PC-3 (cell line): ENCODE results near the gene IFT81. TPM values are rescaled to one million over a fixed set of nuclear protein-coding genes. Genes with fewer than 3 reads are reported as not detected.

Source experiments
- ATAC-seq: fragments of 200-7000 bp; cut with Tn5 transposase; 2 replicates; pipeline ENCODE4 v1.9.1; 2020; ENCODE audit warnings: mild to moderate bottlenecking, moderate library complexity
- BruUV-seq: library from RNA; stranded (reverse); fragments of 400-500 nt; replicated peaks from 2 replicates; lab custom pipeline; 2021; lab: Mats Ljungman, UMichigan
- CTCF ChIA-PET: fragments of 300-600 bp; sonication (Branson Sonifier 250); formaldehyde crosslinking; loops from one replicate; lab custom pipeline; 2022; ENCODE audit warnings: antibody characterized with exemption; lab: Charles Lee
- POLR2A ChIA-PET: fragments of 300-600 bp; sonication (Branson Sonifier 250); formaldehyde crosslinking; loops from one replicate; lab custom pipeline; 2022; ENCODE audit warnings: antibody characterized with exemption; ENCODE audit not compliant: unreplicated experiment; lab: Charles Lee
- DNase-seq: peaks from one replicate; pipeline ENCODE4 v3.0.0-alpha.2; 2015
- H2AFZ ChIP-seq: fragments of 300-600 bp; sonication (generic); 2 replicates; pipeline ENCODE4 v1.6.0; 2016; ENCODE audit warnings: antibody characterized with exemption, low read length
- H3F3A ChIP-seq: fragments of 300-600 bp; sonication (generic); one replicate; pipeline ENCODE4 v1.6.0; 2017; ENCODE audit warnings: antibody characterized with exemption, low read length, control low read depth, mild to moderate bottlenecking; ENCODE audit not compliant: unreplicated experiment
- H3K27ac ChIP-seq: fragments of 300-600 bp; sonication (generic); 2 replicates; pipeline ENCODE4 v1.5.1; 2016; ENCODE audit warnings: mild to moderate bottlenecking, low read length
- H3K27me3 ChIP-seq: fragments of 300-600 bp; sonication (generic); 2 replicates; pipeline ENCODE4 v1.6.1; 2016; ENCODE audit warnings: low read length, mixed read lengths
- H3K36me3 ChIP-seq: fragments of 300-600 bp; sonication (generic); 2 replicates; pipeline ENCODE4 v1.6.1; 2016; ENCODE audit warnings: low read depth, mixed run types, low read length, mixed read lengths
- H3K4me1 ChIP-seq: fragments of 300-600 bp; sonication (generic); 2 replicates; pipeline ENCODE4 v1.5.1; 2016; ENCODE audit warnings: low read length; ENCODE audit not compliant: insufficient read depth
- H3K4me2 ChIP-seq: fragments of 300-600 bp; sonication (generic); 2 replicates; pipeline ENCODE4 v1.6.0; 2016; ENCODE audit warnings: low read length
- H3K4me3 ChIP-seq: fragments of 300-600 bp; sonication (generic); 2 replicates; pipeline ENCODE4 v1.5.1; 2016; ENCODE audit warnings: mild to moderate bottlenecking, low read length, mixed read lengths
- H3K79me2 ChIP-seq: fragments of 300-600 bp; sonication (generic); 2 replicates; pipeline ENCODE4 v1.6.1; 2017; ENCODE audit warnings: low read length, mixed read lengths
- H3K9ac ChIP-seq: fragments of 300-600 bp; sonication (generic); 2 replicates; pipeline ENCODE4 v1.6.0; 2016; ENCODE audit warnings: mild to moderate bottlenecking, low read length
- H3K9me2 ChIP-seq: fragments of 300-600 bp; sonication (generic); replicated peaks from 2 replicates; pipeline ENCODE4 v1.6.1; 2016; ENCODE audit warnings: mixed run types, low read length, mixed read lengths
- H3K9me3 ChIP-seq: fragments of 300-600 bp; sonication (generic); 2 replicates; pipeline ENCODE4 v1.6.1; 2016; ENCODE audit warnings: low read length, mixed read lengths
- H4K20me1 ChIP-seq: fragments of 300-600 bp; sonication (generic); 2 replicates; pipeline ENCODE4 v1.6.1; 2016; ENCODE audit warnings: low read length, mixed read lengths
- EZH2 ChIP-seq: fragments of 300-600 bp; sonication (generic); IDR thresholded peaks from one replicate; pipeline ENCODE4 v1.6.1; 2017; ENCODE audit warnings: antibody characterized with exemption, mild to moderate bottlenecking, low read length; ENCODE audit not compliant: unreplicated experiment
- EZH2phosphoT487 ChIP-seq: fragments of 300-600 bp; sonication (generic); IDR thresholded peaks from 2 replicates; pipeline ENCODE4 v1.6.1; 2018; ENCODE audit warnings: mild to moderate bottlenecking, antibody characterized with exemption, low read length, borderline replicate concordance
- intact Hi-C: fragments of 100-400 bp; cut with micrococcal nuclease; formaldehyde crosslinking; loops from 2 replicates; pipeline ENCODE4 v1.9.0; 2023
- total RNA-seq: library from RNA; depleted of rRNA; stranded (reverse); fragments of >200 nt; gene quantifications from 2 replicates; pipeline ENCODE4 v1.2.3, GENCODE V29; 2014
- TF ChIP-seq, protein P1 (sequence below): fragments of 300-600 bp; sonication (generic); conservative IDR thresholded peaks from 2 replicates; pipeline ENCODE4 v1.5.1; 2017; ENCODE audit warnings: antibody characterized with exemption, low read depth, mild to moderate bottlenecking, low read length

The IFT81 gene
- total RNA-seq, 1 experiment from 2014 or later, result 10.1 TPM

DNA sequence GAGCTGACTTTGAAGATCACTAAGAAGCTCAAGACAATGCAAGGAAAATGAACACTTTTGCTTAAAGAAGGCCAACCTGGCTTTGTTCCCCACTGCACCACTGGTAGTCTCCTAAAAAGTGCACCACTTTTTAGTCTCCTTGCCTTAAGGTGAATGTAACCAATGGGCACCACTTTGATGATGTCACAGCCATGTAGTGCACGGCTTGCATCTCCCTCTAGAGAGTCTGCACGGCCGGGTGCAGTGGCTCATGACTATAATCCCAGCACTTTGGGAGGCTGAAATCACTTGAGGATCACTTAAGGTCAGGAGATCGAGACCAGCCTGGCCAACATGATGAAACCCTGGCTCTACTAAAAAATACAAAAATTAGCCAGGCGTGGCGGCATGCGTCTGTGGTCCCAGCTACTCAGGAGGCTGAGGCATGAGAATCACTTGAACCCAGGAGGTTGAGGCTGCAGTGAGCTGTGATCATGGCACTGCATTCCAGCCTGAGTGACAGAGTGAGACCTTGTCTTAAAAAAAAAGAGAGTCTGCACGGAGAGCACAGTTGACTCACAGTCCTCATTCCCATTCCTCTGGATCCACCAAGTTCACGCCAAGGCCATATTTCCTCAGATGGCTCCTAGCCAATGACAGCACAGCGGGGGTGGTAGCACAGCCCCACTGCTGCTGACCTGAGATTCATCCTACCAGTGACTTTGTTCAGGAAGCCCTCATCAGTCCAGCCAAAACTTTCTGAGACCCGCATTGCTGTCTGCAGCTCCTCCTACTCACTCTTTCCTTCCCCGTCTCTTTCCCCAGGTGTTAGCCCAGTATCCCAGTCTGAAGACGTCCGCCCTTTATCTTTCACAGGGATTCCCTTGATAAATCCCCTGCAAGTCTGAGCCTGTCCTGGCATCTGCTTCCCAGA is 16.5 kb upstream of the IFT81 start:
- H3K4me2 ChIP-seq, result peak overlapping the region; percentile 81; the same call in 1 of the 2 replicates
- peak overlapping the region; percentile 93 for H3K27ac ChIP-seq
- DNase-seq (peak; percentile 31), ATAC-seq (no peak)
- BruUV-seq, result no TSS peak
- peaks cover 26% of the 10 kb centered on the region for H3K4me1 ChIP-seq
- H3K9ac ChIP-seq, result peak overlapping the region; percentile 54
- no peak overlapping the region for H2AFZ ChIP-seq
- no peaks in the 10 kb centered on the region for H3F3A ChIP-seq
- H3K79me2 ChIP-seq, result no peaks in the 10 kb centered on the region
- no peaks in the 10 kb centered on the region for H3K27me3 ChIP-seq
- H3K4me3 ChIP-seq, result no peak overlapping the region
- no peak for TF ChIP-seq EZH2
- TF ChIP-seq, protein P1, sequence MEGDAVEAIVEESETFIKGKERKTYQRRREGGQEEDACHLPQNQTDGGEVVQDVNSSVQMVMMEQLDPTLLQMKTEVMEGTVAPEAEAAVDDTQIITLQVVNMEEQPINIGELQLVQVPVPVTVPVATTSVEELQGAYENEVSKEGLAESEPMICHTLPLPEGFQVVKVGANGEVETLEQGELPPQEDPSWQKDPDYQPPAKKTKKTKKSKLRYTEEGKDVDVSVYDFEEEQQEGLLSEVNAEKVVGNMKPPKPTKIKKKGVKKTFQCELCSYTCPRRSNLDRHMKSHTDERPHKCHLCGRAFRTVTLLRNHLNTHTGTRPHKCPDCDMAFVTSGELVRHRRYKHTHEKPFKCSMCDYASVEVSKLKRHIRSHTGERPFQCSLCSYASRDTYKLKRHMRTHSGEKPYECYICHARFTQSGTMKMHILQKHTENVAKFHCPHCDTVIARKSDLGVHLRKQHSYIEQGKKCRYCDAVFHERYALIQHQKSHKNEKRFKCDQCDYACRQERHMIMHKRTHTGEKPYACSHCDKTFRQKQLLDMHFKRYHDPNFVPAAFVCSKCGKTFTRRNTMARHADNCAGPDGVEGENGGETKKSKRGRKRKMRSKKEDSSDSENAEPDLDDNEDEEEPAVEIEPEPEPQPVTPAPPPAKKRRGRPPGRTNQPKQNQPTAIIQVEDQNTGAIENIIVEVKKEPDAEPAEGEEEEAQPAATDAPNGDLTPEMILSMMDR, result no peak
- no peak for TF ChIP-seq EZH2phosphoT487
- H3K9me3 ChIP-seq, result no peaks in the 10 kb centered on the region
- H4K20me1 ChIP-seq, result no peaks in the 10 kb centered on the region
- no peaks in the 10 kb centered on the region for H3K36me3 ChIP-seq
- ChIA-PET CTCF (interaction anchor here (0.6 kb wide), 1 partner anchor 324 kb away, joined by 14 read pairs; no protein-coding TSS in a partner anchor), POLR2A (no interaction called here)
- no peaks in the 10 kb centered on the region for H3K9me2 ChIP-seq
- intact Hi-C loops, result loop anchor here (2.0 kb wide), 1 partner anchor 117 kb away; no protein-coding TSS in a partner anchor

DNA sequence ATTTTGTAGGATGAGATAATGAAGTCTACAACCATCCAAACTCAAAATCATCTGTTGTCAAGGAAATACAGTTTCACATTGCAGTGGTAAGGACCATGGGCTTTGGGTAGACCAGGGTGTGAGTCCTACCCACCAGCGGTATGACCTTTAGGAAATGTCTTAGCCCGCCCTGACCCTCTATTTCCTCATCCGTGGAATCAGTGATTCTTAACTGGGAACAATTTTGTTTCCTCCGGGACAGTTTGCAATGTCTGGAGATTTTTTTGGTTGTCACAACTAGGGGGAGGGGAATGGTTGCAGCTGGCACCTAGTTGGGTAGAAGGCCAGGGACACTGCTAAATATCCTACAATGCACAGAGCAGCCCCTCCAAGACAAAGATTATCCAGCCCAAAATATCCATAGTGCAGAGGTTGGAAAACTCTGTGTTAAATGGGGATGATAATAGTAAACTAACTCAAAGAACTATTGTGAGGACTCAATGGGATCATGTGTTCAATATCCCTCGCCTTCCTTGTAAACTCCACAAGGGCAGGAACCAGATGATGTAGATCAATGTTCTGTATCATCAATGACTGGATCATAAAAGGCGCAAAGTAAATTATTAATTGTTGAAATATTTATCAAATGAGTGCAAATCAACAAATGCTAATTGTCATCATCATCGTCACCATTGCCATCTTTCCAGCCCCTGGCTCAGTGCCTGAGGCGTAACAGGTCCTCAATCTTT is 15.7 kb upstream of the IFT81 start:
- intact Hi-C loops, result loop anchor here (2.0 kb wide), 1 partner anchor 116 kb away; no protein-coding TSS in a partner anchor
- no peaks in the 10 kb centered on the region for H3F3A ChIP-seq
- H3K27ac ChIP-seq, result peak overlapping the region; percentile 93
- H3K4me1 ChIP-seq, result peaks cover 26% of the 10 kb centered on the region
- no peaks in the 10 kb centered on the region for H4K20me1 ChIP-seq
- CTCF ChIA-PET, result no interaction called here
- no peaks in the 10 kb centered on the region for H3K79me2 ChIP-seq
- peak; percentile 12; the same call in 1 of the 2 replicates for ATAC-seq
- no peak for TF ChIP-seq EZH2phosphoT487
- TF ChIP-seq, protein P1, result no peak
- no peak for TF ChIP-seq EZH2
- H3K9me3 ChIP-seq, result no peaks in the 10 kb centered on the region
- H3K9ac ChIP-seq, result peak overlapping the region; percentile 54
- POLR2A ChIA-PET, result no interaction called here
- no peaks in the 10 kb centered on the region for H3K27me3 ChIP-seq
- no peak overlapping the region for H2AFZ ChIP-seq
- H3K4me2 ChIP-seq, result peak overlapping the region; percentile 81
- DNase-seq, result no peak
- no peaks in the 10 kb centered on the region for H3K36me3 ChIP-seq
- no TSS peak for BruUV-seq
- no peak overlapping the region for H3K4me3 ChIP-seq
- no peaks in the 10 kb centered on the region for H3K9me2 ChIP-seq
